H9 (cell line): ENCODE measurements around the gene TRIP10. TPM values are rescaled to one million over a fixed set of nuclear protein-coding genes. Genes with fewer than 3 reads are reported as not detected.

Source experiments
- DNase-seq: peaks from one replicate; pipeline ENCODE4 v3.0.0-alpha.2; 2017
- H2AFZ ChIP-seq: one replicate; pipeline ENCODE4 v1.6.1; 2013; ENCODE audit warnings: mild to moderate bottlenecking, low read length, control low read depth, moderate library complexity
- H2AK5ac ChIP-seq: 2 replicates; pipeline ENCODE4 v1.6.1; 2013; ENCODE audit warnings: low read length, control low read depth, mixed read lengths; ENCODE audit not compliant: insufficient read length
- H2BK120ac ChIP-seq: one replicate; pipeline ENCODE4 v1.6.1; 2013; ENCODE audit warnings: low read depth, mild to moderate bottlenecking, low read length, control low read depth, inconsistent platforms; ENCODE audit not compliant: poor library complexity, severe bottlenecking
- H2BK12ac ChIP-seq: 2 replicates; pipeline ENCODE4 v1.6.1; 2013; ENCODE audit warnings: low read length, control low read depth, mixed read lengths, low read depth; ENCODE audit not compliant: insufficient read length
- H2BK15ac ChIP-seq: 2 replicates; pipeline ENCODE4 v1.6.1; 2013; ENCODE audit warnings: low read depth, low read length, control low read depth
- H2BK20ac ChIP-seq: one replicate; pipeline ENCODE4 v1.6.1; 2013; ENCODE audit warnings: low read depth, mild to moderate bottlenecking, low read length, control low read depth, inconsistent platforms; ENCODE audit not compliant: poor library complexity, severe bottlenecking
- H2BK5ac ChIP-seq: 2 replicates; pipeline ENCODE4 v1.6.1; 2013; ENCODE audit warnings: low read length, control low read depth, mixed read lengths; ENCODE audit not compliant: insufficient read length
- H3K14ac ChIP-seq: 2 replicates; pipeline ENCODE4 v1.6.1; 2013; ENCODE audit warnings: low read length, control low read depth; ENCODE audit not compliant: insufficient read depth
- H3K18ac ChIP-seq: 2 replicates; pipeline ENCODE4 v1.6.1; 2013; ENCODE audit warnings: low read depth, mild to moderate bottlenecking, mixed read lengths, low read length, control low read depth; ENCODE audit not compliant: insufficient read length
- H3K23ac ChIP-seq: 2 replicates; pipeline ENCODE4 v1.6.1; 2013; ENCODE audit warnings: low read length, control low read depth, mixed read lengths, low read depth; ENCODE audit not compliant: insufficient read length
- H3K23me2 ChIP-seq: 2 replicates; pipeline ENCODE4 v1.6.1; 2013; ENCODE audit warnings: low read depth, mild to moderate bottlenecking, mixed read lengths, low read length, control low read depth; ENCODE audit not compliant: insufficient read length, poor library complexity, severe bottlenecking
- H3K27ac ChIP-seq: 2 replicates; pipeline ENCODE4 v1.5.1; 2013; ENCODE audit warnings: low read length, control low read depth, mixed read lengths, low read depth; ENCODE audit not compliant: insufficient read length
- H3K27me3 ChIP-seq: 2 replicates; pipeline ENCODE4 v1.6.1; 2013; ENCODE audit warnings: low read length, control low read depth, inconsistent platforms; ENCODE audit not compliant: insufficient read depth
- H3K4ac ChIP-seq: 2 replicates; pipeline ENCODE4 v1.6.1; 2013; ENCODE audit warnings: low read depth, mild to moderate bottlenecking, control low read depth, inconsistent platforms, low read length, moderate library complexity
- H3K4me1 ChIP-seq: 2 replicates; pipeline ENCODE4 v1.6.1; 2013; ENCODE audit warnings: low read length, control low read depth, inconsistent platforms; ENCODE audit not compliant: insufficient read depth
- H3K4me2 ChIP-seq: 2 replicates; pipeline ENCODE4 v1.6.1; 2013; ENCODE audit warnings: low read length, control low read depth, mixed read lengths; ENCODE audit not compliant: insufficient read length, insufficient read depth
- H3K56ac ChIP-seq: 2 replicates; pipeline ENCODE4 v1.6.1; 2013; ENCODE audit warnings: low read depth, mild to moderate bottlenecking, mixed read lengths, low read length, control low read depth; ENCODE audit not compliant: insufficient read length
- H3K79me1 ChIP-seq: 2 replicates; pipeline ENCODE4 v1.6.1; 2013; ENCODE audit warnings: low read depth, mild to moderate bottlenecking, moderate library complexity, low read length, control low read depth, inconsistent platforms; ENCODE audit not compliant: insufficient read depth, poor library complexity, severe bottlenecking
- H3K79me2 ChIP-seq: 2 replicates; pipeline ENCODE4 v1.6.1; 2013; ENCODE audit warnings: low read length, control low read depth, inconsistent platforms; ENCODE audit not compliant: insufficient read depth
- H3K9ac ChIP-seq: 2 replicates; pipeline ENCODE4 v1.6.1; 2013; ENCODE audit warnings: low read length, control low read depth, mixed read lengths; ENCODE audit not compliant: insufficient read length; ENCODE audit errors: extremely low read depth
- H3K9me3 ChIP-seq: one replicate; pipeline ENCODE4 v1.6.1; 2013; ENCODE audit warnings: low read depth, low read length, inconsistent platforms; ENCODE audit not compliant: control insufficient read depth
- H3T11ph ChIP-seq: one replicate; pipeline ENCODE4 v1.6.1; 2013; ENCODE audit warnings: mild to moderate bottlenecking, low read length, control low read depth, inconsistent platforms
- H4K20me1 ChIP-seq: one replicate; pipeline ENCODE4 v1.6.1; 2013; ENCODE audit not compliant: control insufficient read depth, insufficient read length, insufficient read depth
- H4K5ac ChIP-seq: 2 replicates; pipeline ENCODE4 v1.6.1; 2013; ENCODE audit warnings: low read depth, mild to moderate bottlenecking, mixed read lengths, low read length, control low read depth; ENCODE audit not compliant: insufficient read length
- H4K8ac ChIP-seq: replicated peaks from 2 replicates; pipeline ENCODE4 v1.6.1; 2013; ENCODE audit warnings: low read length, control low read depth, mixed read lengths, low read depth; ENCODE audit not compliant: insufficient read length
- H4K91ac ChIP-seq: 2 replicates; pipeline ENCODE4 v1.6.1; 2013; ENCODE audit warnings: low read depth, mild to moderate bottlenecking, moderate library complexity, mixed read lengths, low read length, control low read depth; ENCODE audit not compliant: insufficient read length
- H3K27ac Mint-ChIP-seq, 3 experiments: 2 replicates in 2 of 3; 3 replicates in 1 of 3; pipeline ENCODE4 v1.8.0; 2020 to 2021; ENCODE audit warnings: mixed read lengths in 3 of 3, mild to moderate bottlenecking in 1 of 3, moderate library complexity in 1 of 3
- H3K27me3 Mint-ChIP-seq: 2 replicates; pipeline ENCODE4 v1.8.0; 2021; ENCODE audit warnings: low read depth, mild to moderate bottlenecking, moderate library complexity, mixed read lengths
- H3K36me3 Mint-ChIP-seq, 3 experiments: 2 replicates in 2 of 3; 3 replicates in 1 of 3; pipeline ENCODE4 v1.8.0; 2020 to 2021; ENCODE audit warnings: low read depth in 3 of 3, mixed read lengths in 3 of 3; ENCODE audit not compliant: insufficient read depth in 1 of 3
- H3K4me1 Mint-ChIP-seq, 2 experiments: 2 replicates each; pipeline ENCODE4 v1.8.0; 2020; ENCODE audit warnings: mixed read lengths in 2 of 2
- H3K4me3 Mint-ChIP-seq, 2 experiments: 2 replicates in 1 of 2; 3 replicates in 1 of 2; pipeline ENCODE4 v1.8.0; 2020 to 2021; ENCODE audit warnings: mild to moderate bottlenecking in 2 of 2, mixed read lengths in 2 of 2, moderate library complexity in 1 of 2
- H3K9me3 Mint-ChIP-seq, 2 experiments: 2 replicates in 1 of 2; 3 replicates in 1 of 2; pipeline ENCODE4 v1.8.0; 2020; ENCODE audit warnings: mild to moderate bottlenecking in 2 of 2, mixed read lengths in 2 of 2, moderate library complexity in 1 of 2
- CTCF ChIP-seq: fragments of 200-600 bp; sonication (generic); conservative IDR thresholded peaks from 3 replicates; pipeline ENCODE4 v1.8.0; 2021; ENCODE audit warnings: antibody characterized with exemption, mild to moderate bottlenecking
- WGBS: extraction: QIAGEN DNeasy Blood & Tissue Kit; methylation state at CpG from one replicate; pipeline ENCODE4 v1.1.7; 2013; ENCODE audit warnings: missing lambda C conversion rate, low lambda C conversion rate, mixed read lengths; ENCODE audit not compliant: insufficient read length; ENCODE audit errors: extremely low coverage; 5-methylcytosine and 5-hydroxymethylcytosine counted together
- total RNA-seq: library from RNA; stranded (reverse); gene quantifications from 2 replicates; pipeline ENCODE4 v1.2.1, GENCODE V29; 2021

TRIP10 gene
- total RNA-seq, 1 experiment from 2014 or later: 56.4 TPM

- no peaks in the 10 kb centered on the region; the same call in 1 of the 2 replicates for H3K4me1 ChIP-seq
- no peak overlapping the region for H4K5ac ChIP-seq
- no peak overlapping the region for H3K18ac ChIP-seq
- H4K20me1 ChIP-seq: no peaks in the 10 kb centered on the region
- H3K56ac ChIP-seq: no peak overlapping the region
- Mint-ChIP-seq H3K4me3 (no peak overlapping the region; a peak in 1 of 5 replicates), H3K36me3 (peaks cover 34 to 72% (median 69%) of the 10 kb centered on the region in 3 experiments), H3K9me3 (no peaks in the 10 kb centered on the region), H3K4me1 (peaks cover 5 to 9% of the 10 kb centered on the region in 2 experiments; a peak in 2 of 4 replicates), H3K27me3 (no peaks in the 10 kb centered on the region), H3K27ac (no peak overlapping the region)
- H4K8ac ChIP-seq: no peak overlapping the region
- no peak overlapping the region for H2AK5ac ChIP-seq
- no peak overlapping the region for H2BK20ac ChIP-seq
- H3K9me3 ChIP-seq: no peaks in the 10 kb centered on the region
- no peak overlapping the region for H2BK120ac ChIP-seq
- H4K91ac ChIP-seq: no peak overlapping the region
- no peak overlapping the region for H3K4ac ChIP-seq
- H3K23me2 ChIP-seq: peaks cover 4% of the 10 kb centered on the region
- H3K9ac ChIP-seq: no peak overlapping the region
- H2BK12ac ChIP-seq: no peak overlapping the region
- H3K27me3 ChIP-seq: no peaks in the 10 kb centered on the region; the same call in 1 of the 2 replicates
- H2BK15ac ChIP-seq: no peak overlapping the region
- H3K27ac ChIP-seq: no peak overlapping the region
- H3K79me2 ChIP-seq: no peaks in the 10 kb centered on the region; the same call in 1 of the 2 replicates
- H3K79me1 ChIP-seq: no peaks in the 10 kb centered on the region
- TF ChIP-seq CTCF: no peak
- DNase-seq: no peak
- no CpG with 5 or more reads among the region's 20 CpGs for WGBS
- no peak overlapping the region for H3K23ac ChIP-seq
- no peak overlapping the region for H2AFZ ChIP-seq
- H3K4me2 ChIP-seq: no peak overlapping the region
- H2BK5ac ChIP-seq: no peak overlapping the region
- H3T11ph ChIP-seq: no peak overlapping the region
- no peak overlapping the region for H3K14ac ChIP-seq
Observed at GRCh38 chr19:6750062-6750461, 10.6 kb downstream of the TRIP10 start.
